Measurements from ENCODE around the gene MVB12B.
A peak's percentile ranks its signal among the peaks of the same experiment; 100 is the strongest.

Gene MVB12B

GRCh38 chr9:126452106-126452505 is 125.5 kb downstream of the MVB12B start:
- Histone ChIP-seq H4K8ac (ENCODE audit: low read depth, low read length) (no peak overlapping the region), H3K23ac (ENCODE audit: low read length) (no peak overlapping the region), H3K4ac (ENCODE audit: low read depth, low read length) (no peak overlapping the region), H3K18ac (ENCODE audit: low read length) (no peak overlapping the region), H3K36me3 (ENCODE audit: control insufficient read depth in 1 of 2, insufficient read depth in 2 of 2, low read length in 2 of 2) (peaks cover 7 to 13% of the 10 kb centered on the region in 2 experiments), H3K14ac (ENCODE audit: low read length) (no peak overlapping the region), H3K27ac (ENCODE audit: low read depth, low read length) (no peak overlapping the region), H4K91ac (ENCODE audit: low read depth, low read length) (no peak overlapping the region), H3K4me2 (ENCODE audit: low read length) (no peak overlapping the region), H3K9me3 (ENCODE audit: insufficient read depth, low read depth, low read length) (no peaks in the 10 kb centered on the region), H3K4me3 (ENCODE audit: low read depth, low read length) (no peak overlapping the region), H2BK5ac (ENCODE audit: low read depth, low read length, poor library complexity) (no peak overlapping the region), H2BK12ac (ENCODE audit: low read length) (no peak overlapping the region), H3K9ac (ENCODE audit: low read length) (no peak overlapping the region), H3K4me1 (ENCODE audit: control insufficient read depth in 1 of 2, insufficient read depth in 2 of 2, low read length in 2 of 2) (no peaks in the 10 kb centered on the region), H3K27me3 (ENCODE audit: insufficient read depth, low read length) (no peaks in the 10 kb centered on the region), H4K12ac (ENCODE audit: low read depth, low read length) (no peak overlapping the region), H3K79me2 (ENCODE audit: control insufficient read depth, insufficient read depth, low read length, poor library complexity) (no peaks in the 10 kb centered on the region), H3K79me1 (ENCODE audit: low read length) (no peaks in the 10 kb centered on the region), H2AK5ac (ENCODE audit: low read length) (no peak overlapping the region), H2AFZ (ENCODE audit: insufficient read depth, low read length, poor library complexity) (no peak overlapping the region), H2BK120ac (ENCODE audit: insufficient read depth, low read length, poor library complexity) (no peak overlapping the region)
- no CpG with 5 or more reads among the region's 12 CpGs for WGBS (ENCODE audit: extremely low coverage, insufficient coverage, insufficient read length)
- DNase-seq = no peak

GRCh38 chr9:126453156-126453963 is 126.7 kb downstream of the MVB12B start:
- Histone ChIP-seq H3K79me2 (ENCODE audit: control insufficient read depth, insufficient read depth, low read length, poor library complexity) (no peaks in the 10 kb centered on the region), H3K4me2 (ENCODE audit: low read length) (no peak overlapping the region), H3K14ac (ENCODE audit: low read length) (no peak overlapping the region), H2AK5ac (ENCODE audit: low read length) (no peak overlapping the region), H3K4ac (ENCODE audit: low read depth, low read length) (no peak overlapping the region), H4K91ac (ENCODE audit: low read depth, low read length) (no peak overlapping the region), H3K36me3 (ENCODE audit: control insufficient read depth in 1 of 2, insufficient read depth in 2 of 2, low read length in 2 of 2) (peaks cover 7 to 13% of the 10 kb centered on the region in 2 experiments), H3K27ac (ENCODE audit: low read depth, low read length) (no peak overlapping the region), H2BK120ac (ENCODE audit: insufficient read depth, low read length, poor library complexity) (no peak overlapping the region), H3K18ac (ENCODE audit: low read length) (no peak overlapping the region), H3K27me3 (ENCODE audit: insufficient read depth, low read length) (no peaks in the 10 kb centered on the region), H4K12ac (ENCODE audit: low read depth, low read length) (no peak overlapping the region), H3K4me1 (ENCODE audit: control insufficient read depth in 1 of 2, insufficient read depth in 2 of 2, low read length in 2 of 2) (no peaks in the 10 kb centered on the region), H2BK12ac (ENCODE audit: low read length) (no peak overlapping the region), H4K8ac (ENCODE audit: low read depth, low read length) (no peak overlapping the region), H3K4me3 (ENCODE audit: low read depth, low read length) (no peak overlapping the region), H3K9ac (ENCODE audit: low read length) (no peak overlapping the region), H3K23ac (ENCODE audit: low read length) (peak overlapping the region; percentile 4), H2BK5ac (ENCODE audit: low read depth, low read length, poor library complexity) (no peak overlapping the region), H2AFZ (ENCODE audit: insufficient read depth, low read length, poor library complexity) (no peak overlapping the region), H3K79me1 (ENCODE audit: low read length) (no peaks in the 10 kb centered on the region), H3K9me3 (ENCODE audit: insufficient read depth, low read depth, low read length) (no peaks in the 10 kb centered on the region)
- DNase-seq = no peak
- WGBS (ENCODE audit: extremely low coverage, insufficient coverage, insufficient read length) = no CpG with 5 or more reads among the region's 14 CpGs

GRCh38 chr9:126454215-126454614 is 127.6 kb downstream of the MVB12B start:
- Histone ChIP-seq H3K14ac (ENCODE audit: low read length) (no peak overlapping the region), H3K9ac (ENCODE audit: low read length) (no peak overlapping the region), H3K4me3 (ENCODE audit: low read depth, low read length) (no peak overlapping the region), H3K4me2 (ENCODE audit: low read length) (no peak overlapping the region), H3K79me1 (ENCODE audit: low read length) (no peaks in the 10 kb centered on the region), H3K23ac (ENCODE audit: low read length) (no peak overlapping the region), H4K91ac (ENCODE audit: low read depth, low read length) (no peak overlapping the region), H2AK5ac (ENCODE audit: low read length) (no peak overlapping the region), H2AFZ (ENCODE audit: insufficient read depth, low read length, poor library complexity) (no peak overlapping the region), H2BK120ac (ENCODE audit: insufficient read depth, low read length, poor library complexity) (no peak overlapping the region), H4K12ac (ENCODE audit: low read depth, low read length) (no peak overlapping the region), H3K9me3 (ENCODE audit: insufficient read depth, low read depth, low read length) (no peaks in the 10 kb centered on the region), H3K4ac (ENCODE audit: low read depth, low read length) (no peak overlapping the region), H3K18ac (ENCODE audit: low read length) (no peak overlapping the region), H4K8ac (ENCODE audit: low read depth, low read length) (no peak overlapping the region), H3K79me2 (ENCODE audit: control insufficient read depth, insufficient read depth, low read length, poor library complexity) (no peaks in the 10 kb centered on the region), H2BK5ac (ENCODE audit: low read depth, low read length, poor library complexity) (no peak overlapping the region), H3K27ac (ENCODE audit: low read depth, low read length) (no peak overlapping the region), H2BK12ac (ENCODE audit: low read length) (no peak overlapping the region), H3K27me3 (ENCODE audit: insufficient read depth, low read length) (no peaks in the 10 kb centered on the region), H3K36me3 (ENCODE audit: control insufficient read depth in 1 of 2, insufficient read depth in 2 of 2, low read length in 2 of 2) (peaks cover 7 to 13% of the 10 kb centered on the region in 2 experiments), H3K4me1 (ENCODE audit: control insufficient read depth in 1 of 2, insufficient read depth in 2 of 2, low read length in 2 of 2) (no peaks in the 10 kb centered on the region)
- no peak for DNase-seq
- WGBS (ENCODE audit: extremely low coverage, insufficient coverage, insufficient read length) = no CpG with 5 or more reads among the region's 4 CpGs

- H2AFZ ChIP-seq (ENCODE audit: insufficient read depth, low read length, poor library complexity) = no peak overlapping the region
- H3K27me3 ChIP-seq (ENCODE audit: insufficient read depth, low read length) = no peaks in the 10 kb centered on the region
- H3K9me3 ChIP-seq (ENCODE audit: insufficient read depth, low read depth, low read length) = no peaks in the 10 kb centered on the region
- H4K91ac ChIP-seq (ENCODE audit: low read depth, low read length) = no peak overlapping the region
- no peak overlapping the region for H3K4ac ChIP-seq (ENCODE audit: low read depth, low read length)
- no peak overlapping the region for H4K12ac ChIP-seq (ENCODE audit: low read depth, low read length)
- H4K8ac ChIP-seq (ENCODE audit: low read depth, low read length) = no peak overlapping the region
- H3K14ac ChIP-seq (ENCODE audit: low read length) = no peak overlapping the region
- H2BK5ac ChIP-seq (ENCODE audit: low read depth, low read length, poor library complexity) = no peak overlapping the region
- no peaks in the 10 kb centered on the region for H3K79me1 ChIP-seq (ENCODE audit: low read length)
- peaks cover 7 to 13% of the 10 kb centered on the region in 2 experiments for H3K36me3 ChIP-seq (ENCODE audit: control insufficient read depth in 1 of 2, insufficient read depth in 2 of 2, low read length in 2 of 2)
- no peak overlapping the region for H3K4me2 ChIP-seq (ENCODE audit: low read length)
- H3K27ac ChIP-seq (ENCODE audit: low read depth, low read length) = no peak overlapping the region
- H3K4me1 ChIP-seq (ENCODE audit: control insufficient read depth in 1 of 2, insufficient read depth in 2 of 2, low read length in 2 of 2) = no peaks in the 10 kb centered on the region
- no peak overlapping the region for H3K9ac ChIP-seq (ENCODE audit: low read length)
- DNase-seq = no peak
- no peaks in the 10 kb centered on the region for H3K79me2 ChIP-seq (ENCODE audit: control insufficient read depth, insufficient read depth, low read length, poor library complexity)
- H2BK12ac ChIP-seq (ENCODE audit: low read length) = no peak overlapping the region
- WGBS (ENCODE audit: extremely low coverage, insufficient coverage, insufficient read length) = no CpG with 5 or more reads among the region's 9 CpGs
- H3K18ac ChIP-seq (ENCODE audit: low read length) = no peak overlapping the region
- H3K4me3 ChIP-seq (ENCODE audit: low read depth, low read length) = no peak overlapping the region
- no peak overlapping the region for H3K23ac ChIP-seq (ENCODE audit: low read length)
- H2AK5ac ChIP-seq (ENCODE audit: low read length) = no peak overlapping the region
- H2BK120ac ChIP-seq (ENCODE audit: insufficient read depth, low read length, poor library complexity) = no peak overlapping the region
Observed at GRCh38 chr9:126454795-126455194, 128.2 kb downstream of the MVB12B start.
